Amygdala (tissue), 56 donors: Measurements from ENCODE around the gene AADAC.
"Not testable (repeated sequence)": the region's sequence is repeated elsewhere in the genome, so short reads cannot be mapped to it uniquely, and the experiment has no call there.

Experiments
- DNase-seq, 56 donors: peaks; one replicate each; lab custom pipeline; 2025; lab: John Stamatoyannopoulos, UW

The AADAC gene

GRCh38 chr3:151852074-151852811 lies 38.3 kb downstream of the AADAC start:
- no peak for DNase-seq

- no peak for DNase-seq
Observed at GRCh38 chr3:151856118-151856517, 42.2 kb downstream of the AADAC start.

GRCh38 chr3:151856641-151857040 lies 42.7 kb downstream of the AADAC start:
- DNase-seq, result no peak

- no peak for DNase-seq
Observed at GRCh38 chr3:151859233-151859673, 45.3 kb downstream of the AADAC start.

- DNase-seq, result no peak
Observed at GRCh38 chr3:151859905-151860304, 46.0 kb downstream of the AADAC start.

- no peak for DNase-seq
Observed at GRCh38 chr3:151863611-151864010, 49.7 kb downstream of the AADAC start.

GRCh38 chr3:151864423-151865101 lies 50.6 kb downstream of the AADAC start:
- no peak for DNase-seq

GRCh38 chr3:151866711-151867410 lies 52.9 kb downstream of the AADAC start:
- DNase-seq, result no peak

- DNase-seq, result no peak
Observed at GRCh38 chr3:151867666-151868065, 53.8 kb downstream of the AADAC start.

GRCh38 chr3:151869181-151869580 lies 55.3 kb downstream of the AADAC start:
- DNase-seq, result no peak

- peak in 3 of 56 donors; percentile 8 to 28 (median 10) for DNase-seq
Observed at GRCh38 chr3:151871639-151872468, 57.9 kb downstream of the AADAC start.

- DNase-seq, result no peak
Observed at GRCh38 chr3:151873398-151873797, 59.5 kb downstream of the AADAC start, which contains the start of gene SUCNR1. SUCNR1 (plus strand) TSS chr3:151873643; CDS start chr3:151879893, 6,250 bp downstream.

- DNase-seq, result not testable (repeated sequence)
Observed at GRCh38 chr3:151874079-151874478, 60.2 kb downstream of the AADAC start.

- no peak for DNase-seq
Observed at GRCh38 chr3:151875759-151876158, 61.8 kb downstream of the AADAC start.

GRCh38 chr3:151877269-151877668 lies 63.4 kb downstream of the AADAC start:
- no peak for DNase-seq
